Gastrocnemius medialis (tissue), 4 donors: ENCODE results near the gene ATAT1.

ENCODE experiments used
- POLR2A ChIP-seq, 2 donors: fragments of 450-650 bp; IDR thresholded peaks; one replicate each; pipeline ENCODE4 v1.6.1; 2017; ENCODE audit warnings: antibody characterized with exemption in 2 of 2, mild to moderate bottlenecking in 2 of 2, moderate library complexity in 2 of 2
- TF ChIP-seq, protein P1 (sequence below), 5 experiments: fragments of 450-650 bp in 3 of 5; fragments of 200-600 bp in 2 of 5; sonication (generic) in 2 of 5; IDR thresholded peaks in 4 of 5; conservative IDR thresholded peaks in 1 of 5; 1 replicate in 4 of 5; 2 replicates in 1 of 5; pipeline ENCODE4 v1.5.1; 2016 to 2019; ENCODE audit warnings: antibody characterized with exemption in 5 of 5, mild to moderate bottlenecking in 3 of 5, moderate library complexity in 3 of 5

DNA sequence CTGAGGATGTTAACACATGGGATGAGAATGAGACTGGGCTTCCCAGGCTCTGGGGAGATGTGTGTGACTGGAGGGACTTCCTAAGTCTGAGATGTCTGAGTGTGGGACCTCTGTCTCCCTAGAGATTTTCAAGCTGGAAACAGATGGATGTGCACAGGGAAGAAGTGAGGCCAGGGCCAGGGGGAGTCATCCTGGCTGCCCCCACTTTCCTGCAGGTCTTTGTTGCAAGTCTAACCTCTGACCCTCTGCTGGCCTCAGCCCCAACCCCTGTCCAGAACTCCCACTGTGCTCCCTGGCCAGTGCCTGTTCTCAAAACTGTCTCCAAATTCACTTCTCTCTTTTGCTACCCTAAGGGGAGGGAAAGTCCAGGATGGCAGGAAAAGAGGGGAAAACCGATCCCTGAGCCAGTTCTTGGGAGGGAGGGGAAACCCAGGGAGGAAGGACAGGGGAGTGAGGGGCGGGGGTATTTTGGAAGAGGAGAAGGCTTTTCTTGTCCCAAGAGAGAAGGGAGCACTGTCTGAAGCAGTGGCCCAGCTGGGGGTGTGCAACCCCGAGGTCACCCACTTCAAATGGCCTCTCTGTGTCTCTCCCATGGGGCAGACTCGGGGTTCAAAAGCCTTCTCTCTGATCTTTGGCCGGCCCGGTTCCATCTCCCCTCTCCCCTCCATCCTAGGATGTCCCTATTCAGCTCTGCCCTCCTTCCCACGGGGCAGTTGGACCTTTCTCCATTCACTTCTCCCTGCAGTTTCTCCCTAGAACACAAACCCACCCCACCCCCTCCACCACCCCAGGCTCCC, 56.7 kb downstream of the ATAT1 start:
- TF ChIP-seq, protein P1, sequence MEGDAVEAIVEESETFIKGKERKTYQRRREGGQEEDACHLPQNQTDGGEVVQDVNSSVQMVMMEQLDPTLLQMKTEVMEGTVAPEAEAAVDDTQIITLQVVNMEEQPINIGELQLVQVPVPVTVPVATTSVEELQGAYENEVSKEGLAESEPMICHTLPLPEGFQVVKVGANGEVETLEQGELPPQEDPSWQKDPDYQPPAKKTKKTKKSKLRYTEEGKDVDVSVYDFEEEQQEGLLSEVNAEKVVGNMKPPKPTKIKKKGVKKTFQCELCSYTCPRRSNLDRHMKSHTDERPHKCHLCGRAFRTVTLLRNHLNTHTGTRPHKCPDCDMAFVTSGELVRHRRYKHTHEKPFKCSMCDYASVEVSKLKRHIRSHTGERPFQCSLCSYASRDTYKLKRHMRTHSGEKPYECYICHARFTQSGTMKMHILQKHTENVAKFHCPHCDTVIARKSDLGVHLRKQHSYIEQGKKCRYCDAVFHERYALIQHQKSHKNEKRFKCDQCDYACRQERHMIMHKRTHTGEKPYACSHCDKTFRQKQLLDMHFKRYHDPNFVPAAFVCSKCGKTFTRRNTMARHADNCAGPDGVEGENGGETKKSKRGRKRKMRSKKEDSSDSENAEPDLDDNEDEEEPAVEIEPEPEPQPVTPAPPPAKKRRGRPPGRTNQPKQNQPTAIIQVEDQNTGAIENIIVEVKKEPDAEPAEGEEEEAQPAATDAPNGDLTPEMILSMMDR (IDR thresholded peaks at IDR 0.05 in 4 of 5, conservative IDR thresholded peaks at IDR 0.05 in 1 of 5) = no peak
- TF ChIP-seq POLR2A (IDR thresholded peaks at IDR 0.05) = no peak
